GM12892 (cell line): Measurements from ENCODE around the gene IFITM5.
"Not testable (repeated sequence)": the region's sequence is repeated elsewhere in the genome, so short reads cannot be mapped to it uniquely, and the experiment has no call there.

Experiments
- DNase-seq: peaks from one replicate; pipeline ENCODE4 v3.0.0; 2011; ENCODE audit not compliant: insufficient read length
- FAIRE-seq: peaks from 2 replicates; lab custom pipeline; 2011; peaks lifted over from hg19 to GRCh38; lab: Jason Lieb, UNC
- POLR2A ChIP-seq: IDR thresholded peaks from 2 replicates; pipeline ENCODE4 v1.6.1; 2011; ENCODE audit warnings: low read depth, low read length, control low read depth
- POLR2AphosphoS5 ChIP-seq: IDR thresholded peaks from 2 replicates; pipeline ENCODE4 v1.6.1; 2011; ENCODE audit warnings: low read depth, low read length, control low read depth
- TAF1 ChIP-seq: IDR thresholded peaks from 2 replicates; pipeline ENCODE4 v1.6.1; 2011; ENCODE audit warnings: low read depth, mild to moderate bottlenecking, control low read depth, low read length, borderline replicate concordance

The IFITM5 gene

DNA sequence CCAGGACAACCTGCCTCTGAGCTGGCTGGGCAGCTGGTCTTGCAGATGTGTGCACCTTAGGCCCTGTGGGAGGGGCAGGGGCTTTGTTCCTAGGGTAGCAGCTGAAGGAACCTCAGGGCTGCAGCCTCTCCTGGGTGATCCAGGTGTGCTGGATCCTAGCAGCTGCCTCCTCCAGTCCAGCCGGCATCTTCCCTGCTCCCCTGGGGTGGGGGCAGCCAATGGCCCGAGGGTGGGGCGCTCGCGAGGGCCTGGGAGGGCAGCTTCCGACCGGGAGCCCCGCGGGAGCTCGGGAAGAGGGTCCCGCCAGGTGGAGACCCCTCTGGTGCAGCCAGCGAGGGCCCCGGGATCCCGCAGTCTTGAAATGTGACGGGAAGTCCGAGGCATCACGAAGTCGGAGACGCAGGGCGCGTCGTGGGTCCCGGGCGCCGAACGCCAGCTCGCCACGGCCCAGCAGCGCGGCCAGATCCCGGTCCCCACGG, 16.2 kb upstream of the IFITM5 start:
- no peak for TF ChIP-seq POLR2AphosphoS5
- no peak; the same call in 1 of the 2 replicates for TF ChIP-seq POLR2A
- no peak for TF ChIP-seq TAF1
- FAIRE-seq, result no peak
- DNase-seq, result no peak

DNA sequence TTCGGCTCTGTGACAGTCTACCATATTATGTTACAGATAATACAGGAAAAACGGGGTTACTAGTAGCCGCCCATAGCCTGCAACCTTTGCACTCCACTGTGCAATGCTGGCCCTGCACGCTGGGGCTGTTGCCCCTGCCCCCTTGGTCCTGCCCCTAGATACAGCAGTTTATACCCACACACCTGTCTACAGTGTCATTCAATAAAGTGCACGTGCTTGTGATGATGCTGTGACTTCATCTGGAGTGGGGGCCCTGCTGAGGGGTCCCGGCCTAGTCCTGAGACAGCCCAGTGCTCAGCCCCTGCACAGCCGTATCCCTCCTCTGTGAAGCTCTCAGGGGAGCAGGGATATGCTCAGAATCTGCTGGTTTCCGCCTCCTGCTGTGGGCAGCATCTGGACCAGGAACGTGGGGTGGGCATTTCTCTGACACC, 15.7 kb upstream of the IFITM5 start:
- FAIRE-seq (no peak), DNase-seq (no peak)
- TF ChIP-seq POLR2AphosphoS5 (no peak), TAF1 (no peak), POLR2A (no peak)

DNA sequence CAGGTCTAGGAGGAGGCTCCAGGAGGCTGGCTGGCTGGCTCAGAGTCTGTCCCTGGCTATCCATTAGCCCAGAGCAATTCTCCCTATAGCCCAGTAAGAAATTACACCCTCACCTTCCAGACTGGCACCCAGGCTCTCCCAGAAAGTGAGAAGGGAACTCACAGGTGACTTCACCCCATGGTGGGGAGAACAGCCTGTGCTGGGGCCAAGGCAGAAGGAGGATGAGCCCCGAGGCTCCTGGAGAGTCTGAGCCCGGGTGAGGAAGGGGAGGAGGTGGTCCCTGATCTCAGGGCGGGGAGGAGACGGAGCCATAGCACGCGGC, 15.2 kb upstream of the IFITM5 start:
- not testable (repeated sequence) for FAIRE-seq, DNase-seq

DNA sequence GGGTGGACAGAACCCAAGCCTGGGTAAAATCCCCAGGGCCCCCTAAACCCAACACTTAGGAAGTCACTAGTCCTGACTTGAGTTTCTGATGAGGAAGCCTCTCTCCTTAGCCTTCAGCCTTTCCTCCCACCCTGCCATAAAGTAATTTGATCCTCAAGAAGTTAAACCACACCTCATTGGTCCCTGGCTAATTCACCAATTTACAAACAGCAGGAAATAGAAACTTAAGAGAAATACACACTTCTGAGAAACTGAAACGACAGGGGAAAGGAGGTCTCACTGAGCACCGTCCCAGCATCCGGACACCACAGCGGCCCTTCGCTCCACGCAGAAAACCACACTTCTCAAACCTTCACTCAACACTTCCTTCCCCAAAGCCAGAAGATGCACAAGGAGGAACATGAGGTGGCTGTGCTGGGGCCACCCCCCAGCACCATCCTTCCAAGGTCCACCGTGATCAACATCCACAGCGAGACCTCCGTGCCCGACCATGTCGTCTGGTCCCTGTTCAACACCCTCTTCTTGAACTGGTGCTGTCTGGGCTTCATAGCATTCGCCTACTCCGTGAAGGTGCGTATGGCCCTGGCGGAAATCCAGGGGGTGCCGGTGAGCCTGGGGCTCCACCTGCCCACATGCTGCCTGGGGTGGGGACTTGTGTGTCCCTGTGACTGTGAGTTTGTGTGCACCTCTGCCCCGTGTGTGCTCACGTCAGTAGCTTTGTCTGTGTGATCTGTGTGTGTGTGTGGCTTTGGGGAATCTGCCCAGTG, 14.6 kb upstream of the IFITM5 start, which contains the start of gene IFITM1:
IFITM1 (plus strand) TSS at position 254 of the 767 bp plus-strand sequence; CDS start at position 385, 131 bp downstream.
- DNase-seq (peak; percentile 76), FAIRE-seq (peak; percentile 95)
- TF ChIP-seq TAF1 (peak; percentile 84), POLR2AphosphoS5 (peak; percentile 97), POLR2A (peak; percentile 94)

DNA sequence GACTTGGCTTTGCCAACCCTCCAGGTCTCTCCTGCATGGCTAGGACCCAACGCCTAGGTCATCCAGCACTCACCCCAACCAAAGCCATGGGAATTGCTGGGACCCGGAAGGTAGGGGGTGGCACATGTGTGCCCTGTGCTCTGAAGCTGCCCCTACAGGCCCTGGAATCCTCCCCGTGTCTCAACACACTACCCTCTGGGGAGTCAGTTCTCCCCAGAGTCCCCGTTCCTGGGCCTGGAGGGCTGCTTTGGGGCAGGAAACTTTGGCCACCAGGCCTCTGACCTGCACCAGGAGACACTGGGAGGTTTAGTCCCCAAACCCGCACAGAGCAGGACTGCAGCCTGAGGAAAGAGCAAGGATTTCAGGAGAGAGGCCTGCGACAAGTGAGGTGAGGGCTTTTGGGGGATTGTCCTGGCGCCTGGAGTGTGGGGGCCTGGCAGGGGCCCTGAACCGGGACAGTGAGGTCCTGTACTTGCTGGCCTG, 14.0 kb upstream of the IFITM5 start:
- no peak for TF ChIP-seq POLR2AphosphoS5
- TF ChIP-seq POLR2A, result no peak
- no peak for TF ChIP-seq TAF1
- peak; percentile 80 for FAIRE-seq
- no peak for DNase-seq

DNA sequence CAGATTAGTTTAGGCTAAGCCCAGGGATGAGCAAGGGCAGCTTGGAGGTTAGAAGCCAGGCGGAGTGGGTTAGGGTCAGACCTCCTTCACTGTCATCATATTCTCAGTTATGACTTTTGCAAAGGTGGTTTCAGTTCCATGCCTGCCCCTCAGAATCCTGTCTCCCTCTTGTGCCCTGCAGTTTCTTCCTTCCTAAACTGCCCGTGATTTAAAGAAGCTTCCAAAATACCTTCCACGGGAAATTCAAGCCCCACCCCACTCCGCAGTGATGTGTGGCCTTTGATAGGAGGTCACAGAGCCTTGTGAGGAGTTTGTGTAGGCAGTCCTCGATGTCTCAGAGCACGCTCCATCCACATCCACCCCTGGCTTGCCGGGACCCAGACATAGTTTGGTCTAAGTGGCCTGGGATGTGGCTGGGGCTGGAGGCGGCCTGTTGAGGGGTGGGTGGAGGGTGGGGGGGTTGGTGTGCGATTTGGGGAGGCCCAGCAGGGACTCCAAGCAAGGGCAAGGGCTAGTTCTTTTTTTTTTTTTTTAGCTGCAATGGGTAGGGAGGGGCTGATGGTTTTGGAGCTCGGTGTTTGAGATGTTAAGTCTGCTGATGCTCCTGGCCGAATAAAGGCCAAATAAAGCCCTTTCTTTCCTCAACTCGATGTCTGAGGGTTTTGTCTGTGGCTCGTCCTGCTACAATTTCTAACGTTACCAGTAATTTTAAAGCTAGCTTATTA, 12.9 kb upstream of the IFITM5 start:
- TF ChIP-seq TAF1, result no peak
- TF ChIP-seq POLR2A, result no peak
- FAIRE-seq, result no peak
- DNase-seq, result no peak

DNA sequence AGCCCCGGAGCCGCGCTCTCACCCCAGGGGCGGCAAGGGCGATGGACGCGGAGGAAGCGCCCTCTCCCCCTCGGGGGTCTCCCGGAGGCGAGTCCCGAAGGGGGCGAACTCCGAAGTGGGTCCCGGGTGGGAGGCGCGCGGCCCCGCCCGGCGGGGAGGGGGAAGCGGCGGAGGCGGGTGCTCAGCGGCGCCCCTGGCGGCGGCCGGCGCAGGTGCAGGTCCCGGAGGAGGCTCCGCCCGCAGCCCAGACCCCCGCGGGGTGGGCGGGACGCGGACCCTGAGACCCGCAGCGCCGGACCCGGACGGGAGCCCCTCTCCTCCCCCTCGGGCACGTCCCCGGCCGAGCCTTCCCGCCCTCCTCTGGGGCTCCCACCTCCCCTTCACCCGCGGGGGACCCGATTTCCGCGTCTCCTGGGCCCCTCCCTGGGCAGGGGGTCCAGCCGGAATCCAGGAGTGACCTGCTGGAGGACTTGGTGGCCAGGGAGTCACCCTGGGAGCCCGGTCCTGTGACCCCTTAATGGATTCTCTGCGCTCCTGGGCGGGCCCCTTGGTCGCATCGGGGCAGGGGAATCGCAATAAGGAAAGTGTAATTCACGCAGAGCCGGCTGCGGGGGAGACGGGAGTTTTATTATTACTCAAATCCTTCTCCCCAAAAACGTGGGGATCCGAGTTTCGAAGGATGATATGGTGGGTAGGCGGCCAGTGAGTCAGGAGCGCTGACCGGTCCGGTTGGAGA, 11.9 kb upstream of the IFITM5 start:
- peak; percentile 97 for FAIRE-seq
- DNase-seq, result not testable (repeated sequence)

DNA sequence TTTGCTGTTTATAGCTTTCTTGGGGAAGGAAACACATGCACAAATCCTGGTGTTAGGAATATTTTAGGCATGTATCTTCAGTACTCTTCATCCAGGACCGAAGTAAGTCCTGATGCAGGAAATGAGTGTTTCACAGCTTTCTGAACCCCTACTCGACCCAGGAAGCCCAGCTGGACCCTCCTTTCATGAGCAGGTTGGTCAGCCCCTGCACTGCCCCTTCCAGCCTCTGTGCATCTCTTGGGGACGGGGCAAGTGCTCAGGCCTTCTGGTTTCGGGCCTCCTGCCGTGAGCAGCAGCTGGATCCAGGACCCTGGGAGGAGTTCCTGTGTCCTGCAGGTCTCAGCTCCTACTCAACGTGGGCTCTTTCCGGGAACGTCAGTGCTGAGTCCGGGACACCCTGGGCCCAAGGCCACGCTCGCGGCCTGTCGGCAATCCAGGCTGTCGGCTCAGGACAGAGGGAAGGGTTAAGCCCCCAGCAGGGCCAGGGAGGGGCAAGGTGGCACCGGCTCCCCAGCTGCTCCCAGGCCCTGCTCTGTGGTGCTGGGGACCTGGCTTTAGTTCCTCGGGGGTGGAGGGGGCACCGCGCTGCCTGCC, 10.8 kb upstream of the IFITM5 start:
- peak; percentile 87 for FAIRE-seq

DNA sequence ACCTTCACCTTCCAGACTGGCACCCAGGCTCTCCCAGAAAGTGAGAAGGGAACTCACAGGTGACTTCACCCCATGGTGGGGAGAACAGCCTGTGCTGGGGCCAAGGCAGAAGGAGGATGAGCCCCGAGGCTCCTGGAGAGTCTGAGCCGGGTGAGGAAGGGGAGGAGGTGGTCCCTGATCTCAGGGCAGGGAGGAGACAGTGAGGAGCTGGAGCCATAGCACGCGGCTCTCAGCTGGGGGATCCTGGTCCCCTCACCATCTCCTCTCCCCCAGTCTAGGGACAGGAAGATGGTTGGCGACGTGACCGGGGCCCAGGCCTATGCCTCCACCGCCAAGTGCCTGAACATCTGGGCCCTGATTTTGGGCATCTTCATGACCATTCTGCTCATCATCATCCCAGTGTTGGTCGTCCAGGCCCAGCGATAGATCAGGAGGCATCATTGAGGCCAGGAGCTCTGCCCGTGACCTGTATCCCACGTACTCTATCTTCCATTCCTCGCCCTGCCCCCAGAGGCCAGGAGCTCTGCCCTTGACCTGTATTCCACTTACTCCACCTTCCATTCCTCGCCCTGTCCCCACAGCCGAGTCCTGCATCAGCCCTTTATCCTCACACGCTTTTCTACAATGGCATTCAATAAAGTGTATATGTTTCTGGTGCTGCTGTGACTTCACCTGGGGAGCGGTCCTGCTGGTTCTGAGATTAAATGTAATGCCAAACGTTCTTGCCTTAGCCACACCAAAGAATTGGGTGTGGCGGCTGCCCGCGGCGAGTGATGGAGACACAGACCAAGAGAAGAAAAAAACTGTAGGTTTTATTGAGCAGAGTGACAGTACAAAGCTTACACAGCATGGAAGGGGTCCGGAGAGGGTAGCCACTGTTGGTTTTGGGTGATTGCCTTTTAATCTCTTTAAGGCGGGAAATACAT, 9.7 kb upstream of the IFITM5 start:
- FAIRE-seq, DNase-seq: not testable (repeated sequence)

More for the DNA sequence above, 10.8 kb upstream of the IFITM5 start:
- DNase-seq, result not testable (repeated sequence)

DNA sequence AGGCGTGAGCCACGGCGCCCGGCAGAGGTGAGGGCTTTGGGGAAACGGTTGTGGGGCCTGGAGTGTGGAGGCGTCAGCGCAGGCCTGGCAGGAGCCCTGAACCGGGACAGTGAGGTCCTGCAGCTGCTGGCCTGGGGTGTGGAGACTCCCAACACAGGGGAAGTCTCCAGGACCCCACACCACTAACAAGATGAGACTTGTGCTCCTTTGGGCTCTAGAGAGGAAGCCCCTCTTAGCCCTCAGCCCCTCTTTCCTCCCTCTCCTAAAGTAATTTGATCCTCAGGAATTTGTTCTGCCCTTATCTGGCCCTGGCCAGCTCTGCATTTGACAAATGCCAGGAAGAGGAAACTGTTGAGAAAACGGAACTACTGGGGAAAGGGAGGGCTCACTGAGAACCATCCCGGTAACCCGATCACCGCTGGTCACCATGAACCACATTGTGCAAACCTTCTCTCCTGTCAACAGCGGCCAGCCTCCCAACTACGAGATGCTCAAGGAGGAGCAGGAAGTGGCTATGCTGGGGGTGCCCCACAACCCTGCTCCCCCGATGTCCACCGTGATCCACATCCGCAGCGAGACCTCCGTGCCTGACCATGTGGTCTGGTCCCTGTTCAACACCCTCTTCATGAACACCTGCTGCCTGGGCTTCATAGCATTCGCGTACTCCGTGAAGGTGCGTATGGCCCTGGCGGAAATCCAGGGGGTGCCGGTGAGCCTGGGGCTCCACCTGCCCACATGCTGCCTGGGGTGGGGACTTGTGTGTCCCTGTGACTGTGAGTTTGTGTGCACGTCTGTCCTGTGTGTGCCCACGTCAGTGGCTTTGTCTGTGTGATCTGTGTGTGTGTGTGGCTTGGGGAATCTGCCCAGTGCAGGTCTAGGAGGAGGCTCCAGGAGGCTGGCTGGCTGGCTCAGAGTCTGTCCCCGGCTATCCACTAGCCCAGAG, 8.7 kb upstream of the IFITM5 start, which contains the start of gene IFITM2:
IFITM2 (plus strand) TSS at position 51 of the 943 bp plus-strand sequence; CDS start at position 428, 377 bp downstream.
- peak; percentile 97 for FAIRE-seq
- DNase-seq, result not testable (repeated sequence)
- TF ChIP-seq POLR2AphosphoS5 (0 out of 2 replicates have a peak, but pooled peaks have one; percentile 28), POLR2A (peak; percentile 17; the same call in 1 of the 2 replicates)
